ENCODE results near the gene IP6K3. TPM values are rescaled to one million over a fixed set of nuclear protein-coding genes. Genes with fewer than 3 reads are reported as not detected.
A peak's percentile ranks its signal among the peaks of the same experiment; 100 is the strongest.

The IP6K3 gene
- total RNA-seq, 1 donor from 2014 or later, result 2.7 TPM

DNA sequence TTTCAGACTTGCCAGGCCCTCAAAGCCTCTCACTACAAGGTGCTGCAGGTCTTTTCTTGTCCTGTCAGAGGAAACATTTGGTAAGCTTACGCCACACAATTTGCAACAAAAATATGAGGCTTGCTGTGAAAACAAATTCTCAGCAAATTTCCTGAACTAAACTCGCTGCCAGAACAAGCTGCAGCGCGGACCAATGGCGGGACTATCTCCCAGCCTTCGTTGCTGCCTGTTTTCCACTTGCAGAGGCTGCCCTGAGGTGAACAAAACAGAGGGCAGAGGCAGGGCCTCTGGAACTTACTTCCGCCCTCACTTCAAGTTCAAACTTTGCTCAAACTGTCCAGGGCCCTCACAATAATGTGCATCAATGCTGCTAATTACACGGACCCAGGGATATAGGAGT is 47.6 kb downstream of the IP6K3 start:
- peaks cover 53% of the 10 kb centered on the region for H3K4me1 Mint-ChIP-seq (ENCODE audit: low read depth, unreplicated experiment)
- H3K27me3 Mint-ChIP-seq (ENCODE audit: unreplicated experiment), result peaks cover 10% of the 10 kb centered on the region
- TF ChIP-seq, protein P1, sequence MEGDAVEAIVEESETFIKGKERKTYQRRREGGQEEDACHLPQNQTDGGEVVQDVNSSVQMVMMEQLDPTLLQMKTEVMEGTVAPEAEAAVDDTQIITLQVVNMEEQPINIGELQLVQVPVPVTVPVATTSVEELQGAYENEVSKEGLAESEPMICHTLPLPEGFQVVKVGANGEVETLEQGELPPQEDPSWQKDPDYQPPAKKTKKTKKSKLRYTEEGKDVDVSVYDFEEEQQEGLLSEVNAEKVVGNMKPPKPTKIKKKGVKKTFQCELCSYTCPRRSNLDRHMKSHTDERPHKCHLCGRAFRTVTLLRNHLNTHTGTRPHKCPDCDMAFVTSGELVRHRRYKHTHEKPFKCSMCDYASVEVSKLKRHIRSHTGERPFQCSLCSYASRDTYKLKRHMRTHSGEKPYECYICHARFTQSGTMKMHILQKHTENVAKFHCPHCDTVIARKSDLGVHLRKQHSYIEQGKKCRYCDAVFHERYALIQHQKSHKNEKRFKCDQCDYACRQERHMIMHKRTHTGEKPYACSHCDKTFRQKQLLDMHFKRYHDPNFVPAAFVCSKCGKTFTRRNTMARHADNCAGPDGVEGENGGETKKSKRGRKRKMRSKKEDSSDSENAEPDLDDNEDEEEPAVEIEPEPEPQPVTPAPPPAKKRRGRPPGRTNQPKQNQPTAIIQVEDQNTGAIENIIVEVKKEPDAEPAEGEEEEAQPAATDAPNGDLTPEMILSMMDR (IDR thresholded peaks at IDR 0.05; ENCODE audit: partially characterized antibody, unreplicated experiment), result no peak
- H3K36me3 Mint-ChIP-seq (ENCODE audit: unreplicated experiment), result no peaks in the 10 kb centered on the region
- H3K9me3 Mint-ChIP-seq (ENCODE audit: unreplicated experiment), result peaks cover 13% of the 10 kb centered on the region
- H3K4me3 Mint-ChIP-seq (ENCODE audit: unreplicated experiment), result no peak overlapping the region
- H3K27ac Mint-ChIP-seq (ENCODE audit: unreplicated experiment), result no peak overlapping the region
- no peak for DNase-seq

DNA sequence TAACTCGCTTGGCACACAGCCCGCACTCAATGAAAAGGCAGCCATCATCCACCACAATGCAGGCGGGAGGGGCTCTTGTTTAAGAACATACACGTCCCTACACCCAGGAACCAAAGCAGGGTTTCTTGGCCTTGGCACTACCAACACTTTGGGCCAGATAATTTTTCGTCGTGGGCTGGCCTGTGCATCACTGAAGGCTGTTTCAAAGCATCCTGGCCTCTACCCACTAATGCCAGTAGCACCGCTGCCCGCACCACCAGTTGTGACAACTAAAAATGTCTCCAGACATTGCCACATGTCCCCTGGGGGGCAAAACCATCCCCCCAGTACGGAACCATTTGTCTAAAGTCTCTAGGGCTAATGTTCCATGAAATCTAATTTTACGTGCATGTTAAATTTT is 48.2 kb downstream of the IP6K3 start:
- no peak for DNase-seq
- TF ChIP-seq, protein P1 (IDR thresholded peaks at IDR 0.05; ENCODE audit: partially characterized antibody, unreplicated experiment), result no peak
- Mint-ChIP-seq H3K9me3 (ENCODE audit: unreplicated experiment) (peaks cover 15% of the 10 kb centered on the region), H3K4me1 (ENCODE audit: low read depth, unreplicated experiment) (peaks cover 57% of the 10 kb centered on the region), H3K27ac (ENCODE audit: unreplicated experiment) (no peak overlapping the region), H3K36me3 (ENCODE audit: unreplicated experiment) (no peaks in the 10 kb centered on the region), H3K4me3 (ENCODE audit: unreplicated experiment) (no peak overlapping the region), H3K27me3 (ENCODE audit: unreplicated experiment) (peaks cover 12% of the 10 kb centered on the region)

DNA sequence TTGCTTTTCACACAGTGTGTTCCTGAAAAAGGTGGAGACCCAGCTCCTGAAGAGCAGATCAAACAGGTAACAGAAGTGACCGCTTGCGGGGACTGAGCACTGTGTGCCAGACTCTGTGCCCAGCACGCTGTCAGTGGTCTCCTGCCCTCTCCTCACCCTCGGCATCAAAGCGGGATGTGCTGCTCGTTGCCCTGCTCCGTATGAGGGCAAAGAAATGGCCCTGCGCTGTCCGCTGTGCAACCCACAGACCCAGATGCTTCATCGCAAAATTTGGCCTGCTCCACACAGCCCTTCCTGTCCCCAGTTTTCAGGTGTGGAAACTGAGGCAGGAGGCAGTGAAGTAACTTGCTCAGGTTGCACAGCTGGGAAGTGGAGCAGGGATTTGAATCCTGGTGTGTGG is 48.9 kb downstream of the IP6K3 start:
- TF ChIP-seq, protein P1 (IDR thresholded peaks at IDR 0.05; ENCODE audit: partially characterized antibody, unreplicated experiment), result no peak
- Mint-ChIP-seq H3K9me3 (ENCODE audit: unreplicated experiment) (peaks cover 15% of the 10 kb centered on the region), H3K36me3 (ENCODE audit: unreplicated experiment) (no peaks in the 10 kb centered on the region), H3K4me3 (ENCODE audit: unreplicated experiment) (no peak overlapping the region), H3K27ac (ENCODE audit: unreplicated experiment) (no peak overlapping the region), H3K4me1 (ENCODE audit: low read depth, unreplicated experiment) (peaks cover 62% of the 10 kb centered on the region), H3K27me3 (ENCODE audit: unreplicated experiment) (peaks cover 12% of the 10 kb centered on the region)
- DNase-seq, result no peak

DNA sequence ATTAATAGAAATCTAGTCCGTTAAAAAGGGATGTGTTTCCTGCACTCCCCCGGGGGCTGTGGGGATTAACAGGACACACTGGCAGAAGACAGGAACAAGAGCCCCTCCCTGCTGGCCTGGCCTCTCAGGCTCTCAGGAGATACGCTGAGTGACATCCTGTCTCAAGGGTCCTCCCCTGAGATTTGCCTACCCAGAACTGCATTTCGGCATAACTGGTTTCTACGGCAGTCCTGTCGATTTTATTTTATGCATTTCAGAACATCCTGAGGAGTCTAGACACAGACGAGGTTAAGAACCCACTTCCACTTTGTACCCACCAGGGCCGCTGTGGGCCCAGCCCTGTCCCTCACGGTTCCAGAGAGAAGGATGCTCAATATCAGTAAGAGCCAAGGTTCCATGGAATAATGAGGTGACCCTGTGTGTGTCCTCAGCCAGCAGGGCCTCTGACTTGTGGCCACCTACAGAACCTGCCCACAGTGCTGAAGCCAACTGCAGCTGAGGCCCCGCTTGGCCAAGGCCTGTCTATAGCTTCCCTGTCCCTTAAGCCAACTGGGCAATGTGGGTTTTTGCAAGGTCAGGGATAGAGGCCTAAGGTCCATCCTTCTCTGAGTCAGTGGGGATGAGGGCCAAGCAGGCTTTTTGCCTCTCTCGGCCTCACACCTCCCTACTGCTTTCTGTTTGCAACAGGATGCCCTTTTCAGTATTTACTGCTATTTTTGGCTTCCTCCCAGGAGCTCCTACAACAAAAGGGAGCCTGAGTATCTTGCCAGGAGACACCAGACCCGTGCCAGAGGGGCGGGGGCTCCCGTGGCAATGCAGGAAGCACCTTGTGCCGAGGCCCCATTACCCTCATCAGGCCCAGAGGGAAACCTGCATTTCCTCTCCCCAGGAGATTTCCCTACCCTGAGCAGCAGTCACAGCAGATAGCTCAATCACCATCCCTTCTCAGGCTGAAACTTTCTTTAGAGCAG is 49.9 kb downstream of the IP6K3 start:
- H3K4me1 Mint-ChIP-seq (ENCODE audit: low read depth, unreplicated experiment), result peaks cover 65% of the 10 kb centered on the region
- H3K36me3 Mint-ChIP-seq (ENCODE audit: unreplicated experiment), result no peaks in the 10 kb centered on the region
- H3K4me3 Mint-ChIP-seq (ENCODE audit: unreplicated experiment), result peak overlapping the region; percentile 43
- H3K27ac Mint-ChIP-seq (ENCODE audit: unreplicated experiment), result peak overlapping the region; percentile 68
- TF ChIP-seq, protein P1 (IDR thresholded peaks at IDR 0.05; ENCODE audit: partially characterized antibody, unreplicated experiment), result no peak
- peaks cover 12% of the 10 kb centered on the region for H3K27me3 Mint-ChIP-seq (ENCODE audit: unreplicated experiment)
- no peak for DNase-seq
- peaks cover 20% of the 10 kb centered on the region for H3K9me3 Mint-ChIP-seq (ENCODE audit: unreplicated experiment)

DNA sequence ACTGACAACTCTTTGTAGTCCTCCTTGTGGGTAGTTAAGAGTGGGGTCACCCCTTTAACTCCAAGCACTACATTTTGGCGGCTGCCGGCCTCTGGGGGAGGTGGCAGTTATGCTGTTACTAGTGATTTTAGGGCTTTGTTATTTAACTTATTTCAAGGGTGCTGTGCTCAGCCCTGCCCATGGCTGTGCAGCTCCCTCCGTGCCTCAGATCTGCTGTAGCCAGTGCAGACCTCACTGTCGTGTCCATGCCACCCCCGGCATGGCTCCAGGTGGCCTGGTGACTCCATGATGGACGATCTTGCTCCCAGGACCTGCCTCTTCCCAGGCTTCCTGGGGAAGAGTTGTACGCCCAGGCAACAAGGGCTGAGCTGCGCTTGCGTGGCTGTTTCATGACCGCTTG is 50.6 kb downstream of the IP6K3 start:
- Mint-ChIP-seq H3K9me3 (ENCODE audit: unreplicated experiment) (peaks cover 15% of the 10 kb centered on the region), H3K4me3 (ENCODE audit: unreplicated experiment) (peak overlapping the region; percentile 43), H3K4me1 (ENCODE audit: low read depth, unreplicated experiment) (peaks cover 64% of the 10 kb centered on the region), H3K27ac (ENCODE audit: unreplicated experiment) (no peak overlapping the region), H3K27me3 (ENCODE audit: unreplicated experiment) (peaks cover 10% of the 10 kb centered on the region), H3K36me3 (ENCODE audit: unreplicated experiment) (no peaks in the 10 kb centered on the region)
- no peak for DNase-seq
- TF ChIP-seq, protein P1 (IDR thresholded peaks at IDR 0.05; ENCODE audit: partially characterized antibody, unreplicated experiment), result no peak
